Colonic mucosa (tissue), 4 donors: ENCODE measurements around the gene NEURL1. TPM values are rescaled to one million over a fixed set of nuclear protein-coding genes. Genes with fewer than 3 reads are reported as not detected.
"Not testable (repeated sequence)": the region's sequence is repeated elsewhere in the genome, so short reads cannot be mapped to it uniquely, and the experiment has no call there.

ENCODE experiments used
- DNase-seq: peaks from one replicate; pipeline ENCODE4 v3.0.0-alpha.2; 2020
- H3K27ac ChIP-seq: fragments of 200-600 bp; one replicate; pipeline ENCODE4 v1.8.0; 2021
- H3K27me3 ChIP-seq: fragments of 200-600 bp; one replicate; pipeline ENCODE4 v1.8.0; 2021
- H3K36me3 ChIP-seq: fragments of 200-600 bp; one replicate; pipeline ENCODE4 v1.8.0; 2021
- H3K4me1 ChIP-seq: fragments of 200-600 bp; one replicate; pipeline ENCODE4 v1.8.0; 2021; ENCODE audit warnings: mild to moderate bottlenecking
- H3K4me3 ChIP-seq: fragments of 200-600 bp; one replicate; pipeline ENCODE4 v1.8.0; 2021
- H3K9ac ChIP-seq, 2 donors: one replicate each; pipeline ENCODE4 v1.7.0; 2013; ENCODE audit warnings: control low read depth in 2 of 2, low read depth in 2 of 2, low read length in 2 of 2
- H3K9me3 ChIP-seq: fragments of 200-600 bp; one replicate; pipeline ENCODE4 v1.8.0; 2021
- CTCF ChIP-seq: fragments of 200-600 bp; IDR thresholded peaks from one replicate; pipeline ENCODE4 v1.8.0; 2022; ENCODE audit warnings: antibody characterized with exemption, mild to moderate bottlenecking
- intact Hi-C: fragments of 100-400 bp; cut with DNase I; formaldehyde crosslinking; loops from one replicate; pipeline ENCODE4 v1.14.1; 2022
- total RNA-seq, 2 donors: library from RNA; stranded (reverse); fragmentation: NEBNext Ultra II Directional in 1 of 2; extraction: Animal tissue kit (Norgen Biotek cat#: 25700) in 1 of 2; gene quantifications; one replicate each; pipeline ENCODE4 v1.2.1, GENCODE V29; 2021
- donor health status: healthy.
- donor health status: DM: no; HTN: no; CAD: no.
- donor health status: DM: no; HTN: no; CAD: no.

Gene NEURL1
- total RNA-seq, 2 donors from 2014 or later, result 40.2 to 46.1 TPM

- H3K4me3 ChIP-seq, result no peak overlapping the region
- intact Hi-C loops, result no loop called here
- no peak overlapping the region for H3K9ac ChIP-seq
- H3K9me3 ChIP-seq, result no peaks in the 10 kb centered on the region
- no peak overlapping the region for H3K27ac ChIP-seq
- DNase-seq, result no peak
- no peaks in the 10 kb centered on the region for H3K4me1 ChIP-seq
- no peaks in the 10 kb centered on the region for H3K27me3 ChIP-seq
- no peaks in the 10 kb centered on the region for H3K36me3 ChIP-seq
- no peak for TF ChIP-seq CTCF
These were observed 9.6 kb downstream of the NEURL1 start for GRCh38 chr10:103502849-103503660.

- intact Hi-C loops, result not testable (repeated sequence)
These were observed 10.3 kb downstream of the NEURL1 start for GRCh38 chr10:103503777-103504176.

GRCh38 chr10:103504181-103504783, 10.8 kb downstream of the NEURL1 start:
- intact Hi-C loops, result no loop called here
- Histone ChIP-seq H3K9me3 (no peaks in the 10 kb centered on the region), H3K36me3 (no peaks in the 10 kb centered on the region), H3K4me3 (no peak overlapping the region), H3K27me3 (no peaks in the 10 kb centered on the region), H3K27ac (no peak overlapping the region), H3K9ac (no peak overlapping the region), H3K4me1 (no peaks in the 10 kb centered on the region)
- TF ChIP-seq CTCF, result no peak
- no peak for DNase-seq

More at GRCh38 chr10:103503777-103504176, 10.3 kb downstream of the NEURL1 start:
- H3K36me3 ChIP-seq, H3K27me3 ChIP-seq, H3K4me3 ChIP-seq, DNase-seq, H3K4me1 ChIP-seq, H3K9me3 ChIP-seq, H3K27ac ChIP-seq, H3K9ac ChIP-seq: not testable (repeated sequence)

GRCh38 chr10:103506061-103506460, 12.6 kb downstream of the NEURL1 start:
- H3K9me3 ChIP-seq, result no peaks in the 10 kb centered on the region
- H3K9ac ChIP-seq, result no peak overlapping the region
- H3K27ac ChIP-seq, result no peak overlapping the region
- no peak overlapping the region for H3K4me3 ChIP-seq
- H3K36me3 ChIP-seq, result no peaks in the 10 kb centered on the region
- no peaks in the 10 kb centered on the region for H3K4me1 ChIP-seq
- intact Hi-C loops, result no loop called here
- no peaks in the 10 kb centered on the region for H3K27me3 ChIP-seq
- no peak for DNase-seq
- no peak for TF ChIP-seq CTCF

- intact Hi-C loops, result no loop called here
- peak overlapping the region; percentile 36 for H3K27ac ChIP-seq
- H3K4me3 ChIP-seq, result no peak overlapping the region
- TF ChIP-seq CTCF, result no peak
- no peaks in the 10 kb centered on the region for H3K4me1 ChIP-seq
- H3K9ac ChIP-seq, result peak overlapping the region in 1 of 2 donors; percentile 40
- no peaks in the 10 kb centered on the region for H3K27me3 ChIP-seq
- no peaks in the 10 kb centered on the region for H3K9me3 ChIP-seq
- no peaks in the 10 kb centered on the region for H3K36me3 ChIP-seq
- DNase-seq, result peak; percentile 42
These were observed 14.0 kb downstream of the NEURL1 start for GRCh38 chr10:103507235-103508191.
